ENCODE data around the gene CLCF1. TPM values are rescaled to one million over a fixed set of nuclear protein-coding genes. Genes with fewer than 3 reads are reported as not detected.

CLCF1 gene
- total and polyA plus RNA-seq, 10 of the 15 experiments (the other 5 are each of a cell fraction or from before 2014, with no cell fraction given): 0.16 to 2.1 (median 0.63) TPM; not detected in 1

DNA sequence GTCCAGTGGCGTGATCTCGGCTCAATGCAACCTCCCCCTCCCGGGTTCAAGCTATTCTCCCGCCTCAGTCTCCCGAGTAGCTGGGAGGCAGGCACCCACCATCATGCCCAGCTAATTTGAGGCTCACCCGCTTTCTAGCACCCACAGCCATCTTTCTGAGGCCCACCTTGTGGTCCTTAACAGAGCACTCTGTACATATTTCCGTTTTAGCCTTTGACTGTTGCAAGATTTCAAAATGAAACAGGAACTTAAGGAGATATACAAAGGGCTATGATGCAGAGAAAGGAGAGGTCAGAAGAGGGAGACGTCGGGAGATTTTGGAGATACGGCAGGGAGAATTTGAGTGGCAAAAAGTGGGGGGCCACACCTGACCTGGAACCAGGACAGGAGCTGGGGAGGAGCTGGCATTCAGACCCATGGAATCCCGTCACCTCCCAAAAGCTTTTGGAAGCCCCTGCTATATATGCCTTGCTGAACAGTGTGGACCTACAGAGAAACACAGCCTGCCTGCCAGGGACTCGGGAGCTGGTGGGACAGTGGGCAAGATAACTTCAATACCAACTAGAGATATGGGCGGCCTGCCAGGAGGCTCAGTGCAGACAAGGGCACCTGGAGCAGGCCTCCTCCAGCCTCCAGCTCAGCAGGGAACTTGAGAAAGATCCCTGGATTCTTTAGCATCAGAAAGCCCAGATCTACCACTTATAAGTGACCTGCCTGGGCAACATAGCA, 8.0 kb upstream of the CLCF1 start (continued):
- TF ChIP-seq SREBF2 (IDR thresholded peaks at IDR 0.05; ENCODE audit: low read length): no peak
- TF ChIP-seq PKNOX1 (IDR thresholded peaks at IDR 0.05): no peak
- TF ChIP-seq LARP7 (IDR thresholded peaks at IDR 0.05): no peak
- TF ChIP-seq ZNF384 (IDR thresholded peaks at IDR 0.05; ENCODE audit: borderline replicate concordance, low read depth, low read length): no peak
- TF ChIP-seq SMC3 (IDR thresholded peaks at IDR 0.05; ENCODE audit: borderline replicate concordance, low read length): peak; percentile 14; the same call in 1 of the 2 replicates
- no peak for TF ChIP-seq MTA3 (IDR thresholded peaks at IDR 0.05; ENCODE audit: borderline replicate concordance, low read length)
- TF ChIP-seq, protein P1, sequence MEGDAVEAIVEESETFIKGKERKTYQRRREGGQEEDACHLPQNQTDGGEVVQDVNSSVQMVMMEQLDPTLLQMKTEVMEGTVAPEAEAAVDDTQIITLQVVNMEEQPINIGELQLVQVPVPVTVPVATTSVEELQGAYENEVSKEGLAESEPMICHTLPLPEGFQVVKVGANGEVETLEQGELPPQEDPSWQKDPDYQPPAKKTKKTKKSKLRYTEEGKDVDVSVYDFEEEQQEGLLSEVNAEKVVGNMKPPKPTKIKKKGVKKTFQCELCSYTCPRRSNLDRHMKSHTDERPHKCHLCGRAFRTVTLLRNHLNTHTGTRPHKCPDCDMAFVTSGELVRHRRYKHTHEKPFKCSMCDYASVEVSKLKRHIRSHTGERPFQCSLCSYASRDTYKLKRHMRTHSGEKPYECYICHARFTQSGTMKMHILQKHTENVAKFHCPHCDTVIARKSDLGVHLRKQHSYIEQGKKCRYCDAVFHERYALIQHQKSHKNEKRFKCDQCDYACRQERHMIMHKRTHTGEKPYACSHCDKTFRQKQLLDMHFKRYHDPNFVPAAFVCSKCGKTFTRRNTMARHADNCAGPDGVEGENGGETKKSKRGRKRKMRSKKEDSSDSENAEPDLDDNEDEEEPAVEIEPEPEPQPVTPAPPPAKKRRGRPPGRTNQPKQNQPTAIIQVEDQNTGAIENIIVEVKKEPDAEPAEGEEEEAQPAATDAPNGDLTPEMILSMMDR (IDR thresholded peaks at IDR 0.05 in 2 of 3, conservative IDR thresholded peaks at IDR 0.05 in 1 of 3; ENCODE audit: control insufficient read depth in 2 of 3, extremely low read depth in 1 of 3, insufficient read depth in 1 of 3, low read depth in 3 of 3, low read length in 3 of 3): no peak
- TF ChIP-seq IRF5 (IDR thresholded peaks at IDR 0.05; ENCODE audit: borderline replicate concordance): no peak
- no peak for TF ChIP-seq DPF2 (IDR thresholded peaks at IDR 0.05)
- TF ChIP-seq CREB1 (IDR thresholded peaks at IDR 0.05; ENCODE audit: low read depth): peak; percentile 56
- no peak for TF ChIP-seq NR2C1 (IDR thresholded peaks at IDR 0.05)
- peak; percentile 26 to 33; a peak in 2 of 4 replicates for TF ChIP-seq IKZF2 (IDR thresholded peaks at IDR 0.05)
- no peak for TF ChIP-seq MYB (IDR thresholded peaks at IDR 0.05; ENCODE audit: borderline replicate concordance, low read depth, low read length)
